HEK293 (cell line): ENCODE results near the gene DYNLT3.

Experiments used
- CTCF ChIA-PET: fragments of 350-600 bp; formaldehyde crosslinking; extraction: SDS; loops from one replicate; lab custom pipeline; 2021; ENCODE audit warnings: antibody characterized with exemption; lab: Yijun Ruan, JAX
- POLR2A ChIA-PET: fragments of 300-600 bp; formaldehyde crosslinking; extraction: SDS; loops from one replicate; lab custom pipeline; 2020; ENCODE audit warnings: antibody characterized with exemption, inconsistent platforms; lab: Yijun Ruan, JAX
- H3K27ac ChIP-seq: fragments of 200-500 bp; sonication (Bioruptor generic); 2 replicates; pipeline ENCODE4 v1.5.1; 2014; ENCODE audit warnings: low read depth, low read length, control low read depth, inconsistent platforms; ENCODE audit errors: extremely low read depth
- H3K36me3 ChIP-seq, 2 experiments: fragments of 200-500 bp in 1 of 2; sonication (Bioruptor generic) in 1 of 2; 1 replicate in 1 of 2; 2 replicates in 1 of 2; pipeline ENCODE4 v1.5.1; 2014 to 2017; ENCODE audit warnings: inconsistent platforms in 2 of 2, low read length in 2 of 2; ENCODE audit not compliant: control insufficient read depth in 2 of 2, insufficient read depth in 1 of 2
- H3K4me1 ChIP-seq: fragments of 200-500 bp; sonication (Bioruptor generic); 2 replicates; pipeline ENCODE4 v1.5.1; 2014; ENCODE audit warnings: mild to moderate bottlenecking, low read length, inconsistent platforms; ENCODE audit not compliant: control insufficient read depth, insufficient read depth
- H3K4me3 ChIP-seq: 2 replicates; pipeline ENCODE4 v1.5.1; 2011; ENCODE audit warnings: low read depth, mild to moderate bottlenecking, control low read depth, low read length, moderate library complexity
- H3K9me3 ChIP-seq: fragments of 200-500 bp; sonication (Bioruptor generic); 2 replicates; pipeline ENCODE4 v1.5.1; 2014; ENCODE audit warnings: low read depth, low read length, inconsistent platforms; ENCODE audit not compliant: control insufficient read depth, insufficient read depth
- MZF1 ChIP-seq: fragments of 450-650 bp; formaldehyde crosslinking; IDR thresholded peaks from 2 replicates; pipeline ENCODE4 v1.5.1; 2017; ENCODE audit warnings: missing biosample characterization, missing genetic modification characterization, borderline replicate concordance
- ZBTB1 ChIP-seq: fragments of 450-650 bp; formaldehyde crosslinking; IDR thresholded peaks from 2 replicates; pipeline ENCODE4 v1.5.1; 2016; ENCODE audit warnings: missing biosample characterization, missing genetic modification characterization
- ZFP41 ChIP-seq: fragments of 450-650 bp; formaldehyde crosslinking; IDR thresholded peaks from 2 replicates; pipeline ENCODE4 v1.5.1; 2016; ENCODE audit warnings: missing biosample characterization, missing genetic modification characterization, borderline replicate concordance
- ZNF2 ChIP-seq: fragments of 450-650 bp; formaldehyde crosslinking; IDR thresholded peaks from 2 replicates; pipeline ENCODE4 v1.5.1; 2016; ENCODE audit warnings: missing biosample characterization, missing genetic modification characterization
- ZNF248 ChIP-seq: fragments of 450-650 bp; formaldehyde crosslinking; IDR thresholded peaks from 2 replicates; pipeline ENCODE4 v1.5.1; 2017; ENCODE audit warnings: missing biosample characterization, missing genetic modification characterization
- ZNF292 ChIP-seq: fragments of 450-650 bp; formaldehyde crosslinking; IDR thresholded peaks from 2 replicates; pipeline ENCODE4 v1.5.1; 2016; ENCODE audit warnings: low read depth, missing biosample characterization, missing genetic modification characterization, borderline replicate concordance
- ZNF335 ChIP-seq: fragments of 450-650 bp; formaldehyde crosslinking; conservative IDR thresholded peaks from 2 replicates; pipeline ENCODE4 v1.5.1; 2016; ENCODE audit warnings: missing biosample characterization, missing genetic modification characterization
- ZNF366 ChIP-seq: fragments of 450-650 bp; formaldehyde crosslinking; conservative IDR thresholded peaks from 2 replicates; pipeline ENCODE4 v1.5.1; 2016; ENCODE audit warnings: missing biosample characterization, missing genetic modification characterization
- ZNF426 ChIP-seq: fragments of 450-650 bp; formaldehyde crosslinking; IDR thresholded peaks from 2 replicates; pipeline ENCODE4 v1.5.1; 2017; ENCODE audit warnings: missing biosample characterization, missing genetic modification characterization, mild to moderate bottlenecking, inconsistent platforms, moderate library complexity
- ZNF558 ChIP-seq: fragments of 450-650 bp; formaldehyde crosslinking; IDR thresholded peaks from 2 replicates; pipeline ENCODE4 v1.5.1; 2016; ENCODE audit warnings: missing biosample characterization, missing genetic modification characterization
- ZNF600 ChIP-seq: fragments of 450-650 bp; formaldehyde crosslinking; IDR thresholded peaks from 2 replicates; pipeline ENCODE4 v1.5.1; 2016; ENCODE audit warnings: missing biosample characterization, missing genetic modification characterization
- ZNF621 ChIP-seq: fragments of 450-650 bp; formaldehyde crosslinking; IDR thresholded peaks from 2 replicates; pipeline ENCODE4 v1.5.1; 2017; ENCODE audit warnings: missing biosample characterization, missing genetic modification characterization
- ZNF623 ChIP-seq: fragments of 450-650 bp; formaldehyde crosslinking; IDR thresholded peaks from 2 replicates; pipeline ENCODE4 v1.5.1; 2016; ENCODE audit warnings: missing biosample characterization, missing genetic modification characterization
- TF ChIP-seq, protein P1 (sequence below): fragments of 450-650 bp; formaldehyde crosslinking; IDR thresholded peaks from 2 replicates; pipeline ENCODE4 v1.5.1; 2016; ENCODE audit warnings: missing biosample characterization, missing genetic modification characterization
- TF ChIP-seq, protein P2 (sequence below): fragments of 450-650 bp; formaldehyde crosslinking; IDR thresholded peaks from 2 replicates; pipeline ENCODE4 v1.5.1; 2017; ENCODE audit warnings: missing biosample characterization, missing genetic modification characterization
- TF ChIP-seq, protein P3 (sequence below): fragments of 450-650 bp; formaldehyde crosslinking; optimal IDR thresholded peaks from 2 replicates; pipeline ENCODE3; 2016; ENCODE audit warnings: missing biosample characterization, mild to moderate bottlenecking, missing genetic modification characterization
- TF ChIP-seq, protein P4 (sequence below): fragments of 450-650 bp; formaldehyde crosslinking; IDR thresholded peaks from 2 replicates; pipeline ENCODE4 v1.5.1; 2016; ENCODE audit warnings: missing biosample characterization, missing genetic modification characterization, borderline replicate concordance
- TF ChIP-seq, protein P5 (sequence below): fragments of 450-650 bp; formaldehyde crosslinking; conservative IDR thresholded peaks from 2 replicates; pipeline ENCODE4 v1.5.1; 2016; ENCODE audit warnings: low read depth, missing biosample characterization, missing genetic modification characterization

Gene DYNLT3

DNA sequence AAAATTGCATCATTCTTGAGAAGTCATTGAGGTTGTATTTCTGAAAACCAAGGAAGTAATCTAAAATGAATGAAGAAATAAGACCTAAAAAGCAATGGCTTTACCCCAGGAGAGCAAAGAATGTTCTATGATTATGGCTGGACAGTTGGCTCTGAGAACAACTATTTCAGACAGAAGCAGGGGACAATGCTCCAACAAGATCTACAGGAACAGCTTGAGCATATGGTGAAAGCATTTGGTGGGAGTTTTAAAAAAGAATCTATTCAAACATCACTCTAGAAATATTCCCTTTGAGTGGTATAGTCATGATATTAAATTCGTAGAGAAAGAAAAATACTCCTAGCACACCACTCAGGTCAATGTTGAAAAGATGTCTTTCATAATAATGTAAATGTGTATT, 26.7 kb downstream of the DYNLT3 start (continued):
- TF ChIP-seq, protein P1, sequence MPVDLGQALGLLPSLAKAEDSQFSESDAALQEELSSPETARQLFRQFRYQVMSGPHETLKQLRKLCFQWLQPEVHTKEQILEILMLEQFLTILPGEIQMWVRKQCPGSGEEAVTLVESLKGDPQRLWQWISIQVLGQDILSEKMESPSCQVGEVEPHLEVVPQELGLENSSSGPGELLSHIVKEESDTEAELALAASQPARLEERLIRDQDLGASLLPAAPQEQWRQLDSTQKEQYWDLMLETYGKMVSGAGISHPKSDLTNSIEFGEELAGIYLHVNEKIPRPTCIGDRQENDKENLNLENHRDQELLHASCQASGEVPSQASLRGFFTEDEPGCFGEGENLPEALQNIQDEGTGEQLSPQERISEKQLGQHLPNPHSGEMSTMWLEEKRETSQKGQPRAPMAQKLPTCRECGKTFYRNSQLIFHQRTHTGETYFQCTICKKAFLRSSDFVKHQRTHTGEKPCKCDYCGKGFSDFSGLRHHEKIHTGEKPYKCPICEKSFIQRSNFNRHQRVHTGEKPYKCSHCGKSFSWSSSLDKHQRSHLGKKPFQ (tag by site-specific recombination), result no peak
- TF ChIP-seq ZNF558 (tag by site-specific recombination) (no peak), ZNF623 (tag by site-specific recombination) (no peak), ZNF2 (tag by site-specific recombination) (no peak)

DNA sequence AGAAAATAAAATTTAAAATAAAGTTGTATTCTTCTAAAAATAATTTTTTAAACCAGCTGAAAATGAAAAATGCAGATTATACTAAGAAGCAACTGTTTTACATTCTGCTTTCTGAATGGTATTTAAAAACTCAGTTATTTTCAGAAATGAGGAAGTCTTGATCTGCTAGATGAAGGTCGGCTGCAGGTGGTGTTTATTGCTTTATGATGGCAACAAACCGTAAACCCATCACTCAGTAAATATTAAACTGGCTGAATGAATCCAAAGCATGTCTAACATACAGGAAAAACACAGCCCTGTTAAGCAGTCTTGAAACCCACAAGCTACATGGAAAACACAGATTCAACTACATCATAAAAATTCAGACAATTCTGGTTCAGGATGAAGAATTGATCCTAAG, 29.3 kb downstream of the DYNLT3 start:
- Histone ChIP-seq H3K4me1 (no peaks in the 10 kb centered on the region), H3K27ac (no peak overlapping the region), H3K4me3 (no peak overlapping the region), H3K9me3 (no peaks in the 10 kb centered on the region), H3K36me3 (no peaks in the 10 kb centered on the region)
- ChIA-PET CTCF (interaction anchor here (1.0 kb wide), 1 partner anchor 72 kb away, joined by 3 read pairs; no protein-coding TSS in a partner anchor), POLR2A (no interaction called here)
- TF ChIP-seq, protein P2, sequence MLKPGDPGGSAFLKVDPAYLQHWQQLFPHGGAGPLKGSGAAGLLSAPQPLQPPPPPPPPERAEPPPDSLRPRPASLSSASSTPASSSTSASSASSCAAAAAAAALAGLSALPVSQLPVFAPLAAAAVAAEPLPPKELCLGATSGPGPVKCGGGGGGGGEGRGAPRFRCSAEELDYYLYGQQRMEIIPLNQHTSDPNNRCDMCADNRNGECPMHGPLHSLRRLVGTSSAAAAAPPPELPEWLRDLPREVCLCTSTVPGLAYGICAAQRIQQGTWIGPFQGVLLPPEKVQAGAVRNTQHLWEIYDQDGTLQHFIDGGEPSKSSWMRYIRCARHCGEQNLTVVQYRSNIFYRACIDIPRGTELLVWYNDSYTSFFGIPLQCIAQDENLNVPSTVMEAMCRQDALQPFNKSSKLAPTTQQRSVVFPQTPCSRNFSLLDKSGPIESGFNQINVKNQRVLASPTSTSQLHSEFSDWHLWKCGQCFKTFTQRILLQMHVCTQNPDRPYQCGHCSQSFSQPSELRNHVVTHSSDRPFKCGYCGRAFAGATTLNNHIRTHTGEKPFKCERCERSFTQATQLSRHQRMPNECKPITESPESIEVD, result peak; percentile 31; the same call in 1 of the 2 replicates
- TF ChIP-seq ZFP41 (tag by site-specific recombination), result no peak

DNA sequence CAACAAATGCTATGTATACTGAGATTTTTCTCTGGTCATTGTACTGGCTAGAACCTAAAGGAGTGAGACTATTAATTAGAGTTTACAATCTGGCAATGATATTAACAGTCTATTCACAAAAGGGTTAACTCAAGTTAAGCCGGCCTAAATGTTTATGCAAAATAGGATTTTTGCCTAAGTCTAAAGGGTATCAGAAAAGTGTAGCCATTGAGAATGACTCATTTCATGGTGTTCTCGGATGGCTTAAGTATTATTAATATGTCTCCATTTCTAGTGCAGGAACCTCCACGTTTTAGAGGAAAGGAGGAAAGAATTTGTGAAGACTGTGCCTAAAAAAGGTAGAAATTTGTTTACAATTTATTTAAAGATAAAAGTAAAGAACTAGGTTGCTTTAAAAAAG, 29.8 kb downstream of the DYNLT3 start:
- ChIA-PET CTCF (interaction anchor here (0.6 to 2.1 kb wide), 3 partner anchors 7 to 72 kb away, joined by 3 to 9 read pairs (median 4); no protein-coding TSS in a partner anchor), POLR2A (no interaction called here)
- no peak overlapping the region for H3K27ac ChIP-seq
- TF ChIP-seq ZNF335 (no peak), ZNF426 (no peak), MZF1 (no peak), ZNF600 (tag by site-specific recombination) (no peak), ZNF366 (no peak), ZNF248 (tag by site-specific recombination) (no peak), ZBTB1 (no peak), ZNF292 (tag by site-specific recombination) (no peak), ZNF621 (no peak)
- TF ChIP-seq, protein P3, sequence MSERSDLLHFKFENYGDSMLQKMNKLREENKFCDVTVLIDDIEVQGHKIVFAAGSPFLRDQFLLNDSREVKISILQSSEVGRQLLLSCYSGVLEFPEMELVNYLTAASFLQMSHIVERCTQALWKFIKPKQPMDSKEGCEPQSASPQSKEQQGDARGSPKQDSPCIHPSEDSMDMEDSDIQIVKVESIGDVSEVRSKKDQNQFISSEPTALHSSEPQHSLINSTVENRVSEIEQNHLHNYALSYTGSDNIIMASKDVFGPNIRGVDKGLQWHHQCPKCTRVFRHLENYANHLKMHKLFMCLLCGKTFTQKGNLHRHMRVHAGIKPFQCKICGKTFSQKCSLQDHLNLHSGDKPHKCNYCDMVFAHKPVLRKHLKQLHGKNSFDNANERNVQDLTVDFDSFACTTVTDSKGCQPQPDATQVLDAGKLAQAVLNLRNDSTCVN (tag by site-specific recombination), result no peak
- TF ChIP-seq, protein P4, sequence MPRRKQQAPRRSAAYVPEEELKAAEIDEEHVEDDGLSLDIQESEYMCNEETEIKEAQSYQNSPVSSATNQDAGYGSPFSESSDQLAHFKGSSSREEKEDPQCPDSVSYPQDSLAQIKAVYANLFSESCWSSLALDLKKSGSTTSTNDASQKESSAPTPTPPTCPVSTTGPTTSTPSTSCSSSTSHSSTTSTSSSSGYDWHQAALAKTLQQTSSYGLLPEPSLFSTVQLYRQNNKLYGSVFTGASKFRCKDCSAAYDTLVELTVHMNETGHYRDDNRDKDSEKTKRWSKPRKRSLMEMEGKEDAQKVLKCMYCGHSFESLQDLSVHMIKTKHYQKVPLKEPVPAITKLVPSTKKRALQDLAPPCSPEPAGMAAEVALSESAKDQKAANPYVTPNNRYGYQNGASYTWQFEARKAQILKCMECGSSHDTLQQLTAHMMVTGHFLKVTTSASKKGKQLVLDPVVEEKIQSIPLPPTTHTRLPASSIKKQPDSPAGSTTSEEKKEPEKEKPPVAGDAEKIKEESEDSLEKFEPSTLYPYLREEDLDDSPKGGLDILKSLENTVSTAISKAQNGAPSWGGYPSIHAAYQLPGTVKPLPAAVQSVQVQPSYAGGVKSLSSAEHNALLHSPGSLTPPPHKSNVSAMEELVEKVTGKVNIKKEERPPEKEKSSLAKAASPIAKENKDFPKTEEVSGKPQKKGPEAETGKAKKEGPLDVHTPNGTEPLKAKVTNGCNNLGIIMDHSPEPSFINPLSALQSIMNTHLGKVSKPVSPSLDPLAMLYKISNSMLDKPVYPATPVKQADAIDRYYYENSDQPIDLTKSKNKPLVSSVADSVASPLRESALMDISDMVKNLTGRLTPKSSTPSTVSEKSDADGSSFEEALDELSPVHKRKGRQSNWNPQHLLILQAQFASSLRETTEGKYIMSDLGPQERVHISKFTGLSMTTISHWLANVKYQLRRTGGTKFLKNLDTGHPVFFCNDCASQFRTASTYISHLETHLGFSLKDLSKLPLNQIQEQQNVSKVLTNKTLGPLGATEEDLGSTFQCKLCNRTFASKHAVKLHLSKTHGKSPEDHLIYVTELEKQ (tag by site-specific recombination), result no peak
- TF ChIP-seq, protein P5, sequence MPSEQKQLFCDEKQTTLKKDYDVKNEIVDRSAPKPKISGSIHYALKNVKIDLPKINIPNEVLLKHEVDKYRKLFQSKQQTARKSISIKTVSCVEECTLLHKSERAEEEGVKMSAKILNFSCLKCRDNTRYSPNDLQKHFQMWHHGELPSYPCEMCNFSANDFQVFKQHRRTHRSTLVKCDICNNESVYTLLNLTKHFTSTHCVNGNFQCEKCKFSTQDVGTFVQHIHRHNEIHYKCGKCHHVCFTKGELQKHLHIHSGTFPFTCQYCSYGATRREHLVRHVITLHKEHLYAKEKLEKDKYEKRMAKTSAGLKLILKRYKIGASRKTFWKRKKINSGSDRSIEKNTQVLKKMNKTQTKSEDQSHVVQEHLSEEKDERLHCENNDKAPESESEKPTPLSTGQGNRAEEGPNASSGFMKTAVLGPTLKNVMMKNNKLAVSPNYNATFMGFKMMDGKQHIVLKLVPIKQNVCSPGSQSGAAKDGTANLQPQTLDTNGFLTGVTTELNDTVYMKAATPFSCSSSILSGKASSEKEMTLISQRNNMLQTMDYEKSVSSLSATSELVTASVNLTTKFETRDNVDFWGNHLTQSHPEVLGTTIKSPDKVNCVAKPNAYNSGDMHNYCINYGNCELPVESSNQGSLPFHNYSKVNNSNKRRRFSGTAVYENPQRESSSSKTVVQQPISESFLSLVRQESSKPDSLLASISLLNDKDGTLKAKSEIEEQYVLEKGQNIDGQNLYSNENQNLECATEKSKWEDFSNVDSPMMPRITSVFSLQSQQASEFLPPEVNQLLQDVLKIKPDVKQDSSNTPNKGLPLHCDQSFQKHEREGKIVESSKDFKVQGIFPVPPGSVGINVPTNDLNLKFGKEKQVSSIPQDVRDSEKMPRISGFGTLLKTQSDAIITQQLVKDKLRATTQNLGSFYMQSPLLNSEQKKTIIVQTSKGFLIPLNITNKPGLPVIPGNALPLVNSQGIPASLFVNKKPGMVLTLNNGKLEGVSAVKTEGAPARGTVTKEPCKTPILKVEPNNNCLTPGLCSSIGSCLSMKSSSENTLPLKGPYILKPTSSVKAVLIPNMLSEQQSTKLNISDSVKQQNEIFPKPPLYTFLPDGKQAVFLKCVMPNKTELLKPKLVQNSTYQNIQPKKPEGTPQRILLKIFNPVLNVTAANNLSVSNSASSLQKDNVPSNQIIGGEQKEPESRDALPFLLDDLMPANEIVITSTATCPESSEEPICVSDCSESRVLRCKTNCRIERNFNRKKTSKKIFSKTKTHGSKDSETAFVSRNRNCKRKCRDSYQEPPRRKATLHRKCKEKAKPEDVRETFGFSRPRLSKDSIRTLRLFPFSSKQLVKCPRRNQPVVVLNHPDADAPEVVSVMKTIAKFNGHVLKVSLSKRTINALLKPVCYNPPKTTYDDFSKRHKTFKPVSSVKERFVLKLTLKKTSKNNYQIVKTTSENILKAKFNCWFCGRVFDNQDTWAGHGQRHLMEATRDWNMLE (tag by site-specific recombination), result no peak

More for the DNA sequence above, 29.8 kb downstream of the DYNLT3 start:
- no peaks in the 10 kb centered on the region for H3K9me3 ChIP-seq
- H3K36me3 ChIP-seq, result no peaks in the 10 kb centered on the region
- no peak overlapping the region for H3K4me3 ChIP-seq
- H3K4me1 ChIP-seq, result no peaks in the 10 kb centered on the region
